Mononuclear cell (primary cell): ENCODE measurements around the gene HSP90B1. TPM values are rescaled to one million over a fixed set of nuclear protein-coding genes. Genes with fewer than 3 reads are reported as not detected.

ENCODE experiments used
- H3K27me3 ChIP-seq: 2 replicates; pipeline ENCODE4 v1.6.0; 2011; ENCODE audit warnings: low read length, control low read depth; ENCODE audit not compliant: insufficient read depth
- H3K4me1 ChIP-seq: 2 replicates; pipeline ENCODE4 v1.5.1; 2011; ENCODE audit warnings: mild to moderate bottlenecking, low read length, control low read depth; ENCODE audit not compliant: insufficient read depth
- H3K4me3 ChIP-seq: 2 replicates; pipeline ENCODE4 v1.5.1; 2011; ENCODE audit warnings: mild to moderate bottlenecking, low read length, moderate library complexity
- H3K9me3 ChIP-seq: 2 replicates; pipeline ENCODE4 v1.5.1; 2011; ENCODE audit warnings: low read depth, mild to moderate bottlenecking, control low read depth, low read length
- total RNA-seq: library from RNA; depleted of rRNA; stranded (reverse); fragments of >200 nt; gene quantifications from one replicate; pipeline ENCODE4 v1.2.3, GENCODE V29; 2012

HSP90B1 gene
- total RNA-seq, 1 donor = 412 TPM

- Histone ChIP-seq H3K27me3 (no peaks in the 10 kb centered on the region), H3K4me3 (no peak overlapping the region), H3K4me1 (no peaks in the 10 kb centered on the region), H3K9me3 (no peaks in the 10 kb centered on the region)
These were observed 56.6 kb downstream of the HSP90B1 start for GRCh38 chr12:103986829-103987228.

- Histone ChIP-seq H3K4me1 (no peaks in the 10 kb centered on the region), H3K9me3 (no peaks in the 10 kb centered on the region), H3K4me3 (no peak overlapping the region), H3K27me3 (no peaks in the 10 kb centered on the region)
These were observed 64.0 kb downstream of the HSP90B1 start for GRCh38 chr12:103994235-103994634.

- H3K9me3 ChIP-seq = no peaks in the 10 kb centered on the region
- H3K4me1 ChIP-seq = no peaks in the 10 kb centered on the region
- H3K4me3 ChIP-seq = no peak overlapping the region
- peaks cover 4% of the 10 kb centered on the region for H3K27me3 ChIP-seq
These were observed 66.4 kb downstream of the HSP90B1 start for GRCh38 chr12:103996595-103996994.

GRCh38 chr12:103997286-103997900 is 67.2 kb downstream of the HSP90B1 start:
- Histone ChIP-seq H3K4me3 (no peak overlapping the region), H3K9me3 (no peaks in the 10 kb centered on the region), H3K4me1 (no peaks in the 10 kb centered on the region), H3K27me3 (peaks cover 7% of the 10 kb centered on the region)

Other genes starting within 250 kb of the HSP90B1 start
- 1.9 TPM for gene NT5DC3, start 89.2 kb upstream of the HSP90B1 start, total RNA-seq
- gene TDG, start 35.5 kb downstream of the HSP90B1 start, total RNA-seq = 44.9 TPM
- gene GLT8D2, start 119.8 kb downstream of the HSP90B1 start, total RNA-seq = not detected
- 23.4 TPM for gene HCFC2, start 134.1 kb downstream of the HSP90B1 start, total RNA-seq
- 14.1 TPM for gene NFYB, start 207.8 kb downstream of the HSP90B1 start, total RNA-seq